ENCODE results near the gene CD151.

Gene CD151

GRCh38 chr11:863023-863909, 30.5 kb downstream of the CD151 start:
- Histone ChIP-seq H3K4me1 (ENCODE audit: control extremely low read depth in 1 of 4, control insufficient read depth in 4 of 4, insufficient read depth in 4 of 4, low read length in 3 of 4) (peaks cover 0 to 7% (median 4%) of the 10 kb centered on the region in 4 experiments), H3K27ac (ENCODE audit: insufficient read depth in 1 of 2, low read depth in 1 of 2, low read length in 2 of 2, poor library complexity in 1 of 2, severe bottlenecking in 2 of 2) (no peak overlapping the region), H3K9me3 (ENCODE audit: control extremely low read depth in 1 of 5, control insufficient read depth in 4 of 5, insufficient read depth in 2 of 5, low read depth in 1 of 5, low read length in 4 of 5) (no peaks in the 10 kb centered on the region), H3K27me3 (replicated peaks in 2 of 5; ENCODE audit: control insufficient read depth in 4 of 5, insufficient read depth in 5 of 5, low read length in 4 of 5) (no peaks in the 10 kb centered on the region), H3K36me3 (ENCODE audit: control insufficient read depth in 4 of 4, insufficient read depth in 4 of 4, low read length in 3 of 4) (peaks cover 0 to 9% (median 6%) of the 10 kb centered on the region in 4 experiments), H3K4me3 (ENCODE audit: control insufficient read depth in 1 of 7, extremely low read depth in 1 of 7, insufficient read depth in 4 of 7, low read depth in 2 of 7, low read length in 6 of 7) (no peak overlapping the region)
- no peak for DNase-seq
- ChIA-PET POLR2A (no interaction called here), CTCF (no interaction called here)
- WGBS (ENCODE audit: insufficient coverage), result 94% methylated on average over 14 of the region's 24 CpGs

DNA sequence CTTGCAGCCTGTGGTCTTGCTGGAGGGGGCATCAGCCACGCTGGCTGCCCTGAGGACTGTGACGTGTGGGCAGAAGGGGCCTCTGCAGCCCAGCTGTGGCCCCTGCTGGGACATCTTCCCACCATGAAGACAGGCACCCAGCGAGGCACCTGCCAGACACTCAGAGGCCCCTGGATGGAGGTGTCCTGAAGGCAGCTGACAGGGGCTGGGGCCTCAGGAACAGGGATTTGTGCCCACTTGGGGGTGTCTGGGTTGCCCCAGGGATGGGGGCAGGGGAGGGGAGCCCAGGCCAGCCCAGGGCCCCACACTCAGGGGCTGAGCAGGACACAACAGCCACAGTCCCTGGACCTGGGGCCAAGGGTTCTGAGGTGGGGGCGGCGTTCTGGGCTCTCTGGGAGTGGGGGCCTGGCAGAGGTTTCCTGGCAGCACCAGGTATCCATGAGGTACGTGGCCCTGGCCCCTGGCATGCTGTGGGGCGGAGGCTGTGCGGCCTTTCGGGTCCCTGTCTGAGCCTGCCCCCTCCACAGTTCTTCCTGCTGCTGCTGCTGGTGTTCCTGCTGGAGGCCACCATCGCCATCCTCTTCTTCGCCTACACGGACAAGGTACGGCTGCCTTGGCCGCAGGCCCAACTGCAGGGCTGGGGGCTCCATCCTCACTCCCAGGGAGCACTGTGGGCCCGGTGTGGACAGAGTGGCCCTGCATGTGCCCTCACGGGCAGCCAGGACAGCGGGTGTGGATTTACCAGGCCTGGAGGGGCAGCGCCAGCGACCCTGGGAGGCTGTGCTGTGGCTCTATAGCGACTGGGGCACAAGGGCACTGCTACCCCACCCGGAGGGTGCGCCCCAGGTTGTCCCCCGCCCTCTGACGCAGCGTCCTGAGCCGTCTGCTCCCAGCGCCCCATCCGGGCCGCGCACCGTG, 31.4 kb downstream of the CD151 start:
- CTCF ChIA-PET, result no interaction called here
- DNase-seq, result no peak
- WGBS (ENCODE audit: insufficient coverage), result 96% methylated on average over 20 of the region's 31 CpGs
- H3K27ac ChIP-seq (ENCODE audit: insufficient read depth in 1 of 2, low read depth in 1 of 2, low read length in 2 of 2, poor library complexity in 1 of 2, severe bottlenecking in 2 of 2), result no peak overlapping the region
- H3K9me3 ChIP-seq (ENCODE audit: control extremely low read depth in 1 of 5, control insufficient read depth in 4 of 5, insufficient read depth in 2 of 5, low read depth in 1 of 5, low read length in 4 of 5), result no peaks in the 10 kb centered on the region
- POLR2A ChIA-PET, result no interaction called here
- no peak overlapping the region for H3K4me3 ChIP-seq (ENCODE audit: control insufficient read depth in 1 of 7, extremely low read depth in 1 of 7, insufficient read depth in 4 of 7, low read depth in 2 of 7, low read length in 6 of 7)
- peaks cover 0 to 7% (median 4%) of the 10 kb centered on the region in 4 experiments for H3K4me1 ChIP-seq (ENCODE audit: control extremely low read depth in 1 of 4, control insufficient read depth in 4 of 4, insufficient read depth in 4 of 4, low read length in 3 of 4)
- no peaks in the 10 kb centered on the region for H3K27me3 ChIP-seq (replicated peaks in 2 of 5; ENCODE audit: control insufficient read depth in 4 of 5, insufficient read depth in 5 of 5, low read length in 4 of 5)
- H3K36me3 ChIP-seq (ENCODE audit: control insufficient read depth in 4 of 4, insufficient read depth in 4 of 4, low read length in 3 of 4), result peaks cover 0 to 16% (median 8%) of the 10 kb centered on the region in 4 experiments

DNA sequence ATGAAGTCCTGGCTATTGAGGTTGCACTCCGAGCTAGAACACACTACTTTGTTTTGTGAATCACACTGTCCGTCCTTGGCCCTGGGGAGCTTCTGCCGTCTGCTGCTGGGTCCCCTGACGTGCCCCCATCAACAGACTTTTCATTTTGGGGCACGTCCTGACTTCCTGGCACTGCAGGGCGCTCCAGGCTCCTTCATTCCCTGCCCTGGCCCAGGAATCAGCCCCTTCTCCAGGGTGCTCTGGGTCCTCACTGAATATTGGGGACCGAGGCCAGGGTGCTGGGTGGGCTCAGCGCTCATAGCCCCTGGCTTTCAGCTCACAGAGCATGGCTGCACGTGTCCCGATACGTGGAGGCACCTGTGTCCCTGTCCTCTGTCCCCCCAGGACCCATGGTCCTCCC, 32.1 kb downstream of the CD151 start:
- POLR2A ChIA-PET, result no interaction called here
- no peak for DNase-seq
- Histone ChIP-seq H3K27ac (ENCODE audit: insufficient read depth in 1 of 2, low read depth in 1 of 2, low read length in 2 of 2, poor library complexity in 1 of 2, severe bottlenecking in 2 of 2) (no peak overlapping the region), H3K36me3 (ENCODE audit: control insufficient read depth in 4 of 4, insufficient read depth in 4 of 4, low read length in 3 of 4) (peaks cover 0 to 20% (median 8%) of the 10 kb centered on the region in 4 experiments), H3K27me3 (replicated peaks in 2 of 5; ENCODE audit: control insufficient read depth in 4 of 5, insufficient read depth in 5 of 5, low read length in 4 of 5) (no peaks in the 10 kb centered on the region), H3K9me3 (ENCODE audit: control extremely low read depth in 1 of 5, control insufficient read depth in 4 of 5, insufficient read depth in 2 of 5, low read depth in 1 of 5, low read length in 4 of 5) (no peaks in the 10 kb centered on the region), H3K4me3 (ENCODE audit: control insufficient read depth in 1 of 7, extremely low read depth in 1 of 7, insufficient read depth in 4 of 7, low read depth in 2 of 7, low read length in 6 of 7) (no peak overlapping the region), H3K4me1 (ENCODE audit: control extremely low read depth in 1 of 4, control insufficient read depth in 4 of 4, insufficient read depth in 4 of 4, low read length in 3 of 4) (peaks cover 0 to under 1% (median under 1%) of the 10 kb centered on the region in 4 experiments)
- 90% methylated on average over 8 of the region's 11 CpGs for WGBS (ENCODE audit: insufficient coverage)
- CTCF ChIA-PET, result no interaction called here

DNA sequence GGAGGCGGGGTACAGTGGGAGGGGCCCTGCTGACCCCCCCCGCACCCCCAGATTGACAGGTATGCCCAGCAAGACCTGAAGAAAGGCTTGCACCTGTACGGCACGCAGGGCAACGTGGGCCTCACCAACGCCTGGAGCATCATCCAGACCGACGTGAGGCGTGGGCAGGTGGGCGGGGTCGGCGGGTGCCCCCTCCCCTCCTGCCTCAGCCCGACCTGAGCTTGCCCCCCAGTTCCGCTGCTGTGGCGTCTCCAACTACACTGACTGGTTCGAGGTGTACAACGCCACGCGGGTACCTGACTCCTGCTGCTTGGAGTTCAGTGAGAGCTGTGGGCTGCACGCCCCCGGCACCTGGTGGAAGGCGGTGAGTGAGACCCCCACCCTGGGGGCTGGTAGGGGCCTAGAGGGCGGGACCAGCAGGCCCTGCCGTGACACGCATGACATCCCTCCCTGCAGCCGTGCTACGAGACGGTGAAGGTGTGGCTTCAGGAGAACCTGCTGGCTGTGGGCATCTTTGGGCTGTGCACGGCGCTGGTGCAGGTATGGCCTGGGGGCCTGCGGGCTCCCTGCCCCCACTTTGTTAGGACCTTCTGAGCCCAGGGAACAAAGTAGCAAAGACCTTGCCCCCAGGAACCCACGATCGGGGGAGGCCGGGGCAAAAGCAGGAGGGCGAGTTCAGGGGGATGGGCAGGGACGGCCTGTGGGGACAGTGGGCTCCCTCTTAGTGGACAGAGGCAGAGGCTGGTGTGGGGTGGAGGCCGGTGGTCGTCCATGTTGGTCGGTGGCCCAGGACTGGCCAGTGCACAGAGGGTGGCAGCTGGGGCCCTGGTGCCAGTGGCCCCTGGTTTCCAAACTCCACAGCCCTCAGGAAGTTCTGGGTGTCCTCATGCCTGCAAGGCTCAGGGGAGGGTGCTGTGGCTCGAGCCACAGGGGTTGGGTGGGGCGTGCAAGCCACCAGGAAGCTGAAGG, 33.0 kb downstream of the CD151 start:
- H3K9me3 ChIP-seq (ENCODE audit: control extremely low read depth in 1 of 5, control insufficient read depth in 4 of 5, insufficient read depth in 2 of 5, low read depth in 1 of 5, low read length in 4 of 5), result no peaks in the 10 kb centered on the region
- CTCF ChIA-PET, result no interaction called here
- no peaks in the 10 kb centered on the region for H3K4me1 ChIP-seq (ENCODE audit: control extremely low read depth in 1 of 4, control insufficient read depth in 4 of 4, insufficient read depth in 4 of 4, low read length in 3 of 4)
- no peak for DNase-seq
- POLR2A ChIA-PET, result no interaction called here
- H3K27ac ChIP-seq (ENCODE audit: insufficient read depth in 1 of 2, low read depth in 1 of 2, low read length in 2 of 2, poor library complexity in 1 of 2, severe bottlenecking in 2 of 2), result no peak overlapping the region
- peaks cover 0 to 22% (median 8%) of the 10 kb centered on the region in 4 experiments for H3K36me3 ChIP-seq (ENCODE audit: control insufficient read depth in 4 of 4, insufficient read depth in 4 of 4, low read length in 3 of 4)
- WGBS (ENCODE audit: insufficient coverage), result 93% methylated on average over 39 of the region's 41 CpGs
- H3K4me3 ChIP-seq (ENCODE audit: control insufficient read depth in 1 of 7, extremely low read depth in 1 of 7, insufficient read depth in 4 of 7, low read depth in 2 of 7, low read length in 6 of 7), result no peak overlapping the region
- no peaks in the 10 kb centered on the region for H3K27me3 ChIP-seq (replicated peaks in 2 of 5; ENCODE audit: control insufficient read depth in 4 of 5, insufficient read depth in 5 of 5, low read length in 4 of 5)

- DNase-seq, result no peak
- Histone ChIP-seq H3K36me3 (ENCODE audit: control insufficient read depth in 4 of 4, insufficient read depth in 4 of 4, low read length in 3 of 4) (peaks cover 0 to 22% (median 9%) of the 10 kb centered on the region in 4 experiments), H3K27me3 (replicated peaks in 2 of 5; ENCODE audit: control insufficient read depth in 4 of 5, insufficient read depth in 5 of 5, low read length in 4 of 5) (no peaks in the 10 kb centered on the region), H3K4me3 (ENCODE audit: control insufficient read depth in 1 of 7, extremely low read depth in 1 of 7, insufficient read depth in 4 of 7, low read depth in 2 of 7, low read length in 6 of 7) (no peak overlapping the region), H3K27ac (ENCODE audit: insufficient read depth in 1 of 2, low read depth in 1 of 2, low read length in 2 of 2, poor library complexity in 1 of 2, severe bottlenecking in 2 of 2) (no peak overlapping the region), H3K4me1 (ENCODE audit: control extremely low read depth in 1 of 4, control insufficient read depth in 4 of 4, insufficient read depth in 4 of 4, low read length in 3 of 4) (no peaks in the 10 kb centered on the region), H3K9me3 (ENCODE audit: control extremely low read depth in 1 of 5, control insufficient read depth in 4 of 5, insufficient read depth in 2 of 5, low read depth in 1 of 5, low read length in 4 of 5) (no peaks in the 10 kb centered on the region)
- CTCF ChIA-PET, result no interaction called here
- WGBS (ENCODE audit: insufficient coverage), result 96% methylated on average over 11 of the region's 14 CpGs
- POLR2A ChIA-PET, result no interaction called here
These were observed 33.7 kb downstream of the CD151 start for GRCh38 chr11:866481-866880.

DNA sequence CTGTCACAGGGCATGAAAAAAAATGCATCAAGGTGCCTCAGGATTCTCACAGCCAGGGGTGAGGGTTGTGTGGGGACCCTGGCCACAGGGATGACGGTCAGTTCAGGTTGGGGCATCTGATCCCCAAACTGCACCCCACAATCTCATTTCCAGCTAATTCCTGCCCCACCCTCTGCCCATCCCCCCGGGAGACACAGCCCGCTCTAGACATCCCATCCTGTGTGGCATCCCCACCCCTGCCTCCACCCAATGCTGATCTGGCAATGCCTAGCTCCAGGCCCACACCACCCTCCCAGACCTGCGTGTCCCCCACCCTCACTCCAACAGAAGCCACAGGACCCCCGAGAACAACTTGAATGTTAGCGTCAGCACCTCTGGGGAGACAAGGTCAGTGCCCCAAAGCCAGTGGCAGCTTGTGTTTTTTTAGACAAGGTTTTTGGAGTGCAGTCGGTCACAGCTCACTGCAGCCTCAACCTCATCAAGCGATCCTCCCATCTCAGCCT, 35.2 kb downstream of the CD151 start:
- no peaks in the 10 kb centered on the region for H3K9me3 ChIP-seq (ENCODE audit: control extremely low read depth in 1 of 5, control insufficient read depth in 4 of 5, insufficient read depth in 2 of 5, low read depth in 1 of 5, low read length in 4 of 5)
- no peaks in the 10 kb centered on the region for H3K27me3 ChIP-seq (replicated peaks in 2 of 5; ENCODE audit: control insufficient read depth in 4 of 5, insufficient read depth in 5 of 5, low read length in 4 of 5)
- DNase-seq, result no peak
- H3K4me3 ChIP-seq (ENCODE audit: control insufficient read depth in 1 of 7, extremely low read depth in 1 of 7, insufficient read depth in 4 of 7, low read depth in 2 of 7, low read length in 6 of 7), result no peak overlapping the region
- H3K36me3 ChIP-seq (ENCODE audit: control insufficient read depth in 4 of 4, insufficient read depth in 4 of 4, low read length in 3 of 4), result peaks cover 0 to 25% (median 12%) of the 10 kb centered on the region in 4 experiments
- WGBS (ENCODE audit: insufficient coverage), result 93% methylated on average over 6 of the region's 8 CpGs
- ChIA-PET POLR2A (no interaction called here), CTCF (no interaction called here)
- H3K4me1 ChIP-seq (ENCODE audit: control extremely low read depth in 1 of 4, control insufficient read depth in 4 of 4, insufficient read depth in 4 of 4, low read length in 3 of 4), result no peaks in the 10 kb centered on the region
- no peak overlapping the region for H3K27ac ChIP-seq (ENCODE audit: insufficient read depth in 1 of 2, low read depth in 1 of 2, low read length in 2 of 2, poor library complexity in 1 of 2, severe bottlenecking in 2 of 2)
